Ovary (tissue), 9 donors: ENCODE results near the gene FILIP1L. TPM values are rescaled to one million over a fixed set of nuclear protein-coding genes. Genes with fewer than 3 reads are reported as not detected.

ENCODE experiments used
- DNase-seq, 5 donors: peaks; one replicate each; pipeline ENCODE4 v3.0.0-alpha.2; 2019 to 2020
- H3K27ac ChIP-seq, 2 donors: fragments of 200-600 bp; one replicate each; pipeline versions ENCODE4 v1.5.1 to v1.8.0; 2019 to 2022
- H3K27me3 ChIP-seq: fragments of 200-600 bp; one replicate; pipeline ENCODE4 v1.8.0; 2022
- H3K36me3 ChIP-seq: fragments of 200-600 bp; sonication (generic); one replicate; pipeline ENCODE4 v1.5.1; 2019
- H3K4me1 ChIP-seq: one replicate; pipeline ENCODE4 v1.8.1; 2013; ENCODE audit warnings: mild to moderate bottlenecking, moderate library complexity; ENCODE audit not compliant: insufficient read depth
- H3K4me3 ChIP-seq: fragments of 200-600 bp; sonication (generic); one replicate; pipeline ENCODE4 v1.5.1; 2017
- H3K9me3 ChIP-seq, 2 donors: fragments of 200-600 bp in 1 of 2; sonication (generic) in 1 of 2; one replicate each; pipeline versions ENCODE4 v1.5.1 to v1.8.1; 2013 to 2019; ENCODE audit warnings: mild to moderate bottlenecking in 1 of 2, moderate library complexity in 1 of 2
- CTCF ChIP-seq, 3 donors: fragments of 450-650 bp in 2 of 3; fragments of 200-600 bp in 1 of 3; IDR thresholded peaks; one replicate each; pipeline versions ENCODE4 v1.5.1 to v1.8.0; 2016 to 2022; ENCODE audit warnings: antibody characterized with exemption in 3 of 3, mild to moderate bottlenecking in 1 of 3
- EP300 ChIP-seq: sonication (generic); formaldehyde crosslinking; IDR thresholded peaks from one replicate; pipeline ENCODE4 v1.6.1; 2017; ENCODE audit warnings: antibody characterized with exemption
- POLR2A ChIP-seq: fragments of 450-650 bp; IDR thresholded peaks from one replicate; pipeline ENCODE4 v1.6.1; 2017; ENCODE audit warnings: antibody characterized with exemption, mild to moderate bottlenecking, moderate library complexity
- whole genome bisulfite sequencing, 3 donors: extraction: QIAGEN DNeasy Blood & Tissue Kit in 1 of 3; methylation state at CpG; one replicate each; pipeline versions ENCODE4 v1.1.5 to v1.1.7; 2013 to 2017; 5-methylcytosine and 5-hydroxymethylcytosine counted together
- intact Hi-C, 4 donors: fragments of 100-400 bp; cut with DNase I; formaldehyde crosslinking; loops; one replicate each; pipeline versions ENCODE4 v1.11.0 to v1.15.1; 2022 to 2023
- polyA plus RNA-seq, 2 donors: library from polyadenylated mRNA; stranded (reverse); fragments of 200-250 nt in 1 of 2; fragments of 350-450 nt in 1 of 2; fragmentation: Illumina TruSeq in 1 of 2; extraction: RNeasy Lipid Tissue Mini Kit (QIAGEN cat#74804) in 1 of 2; gene quantifications; one replicate each; pipeline ENCODE4 v1.2.3, GENCODE V29; 2013 to 2014
- total RNA-seq, 7 donors: library from RNA; depleted of rRNA in 2 of 7; stranded (reverse); fragments of >200 nt in 2 of 7; fragmentation: NEBNext Ultra II Directional in 3 of 7; extraction: Animal tissue kit (Norgen Biotek cat#: 25700) in 3 of 7; gene quantifications; one replicate each; pipeline versions ENCODE4 v1.1.0 to v1.2.4, GENCODE V29; 2016 to 2023
- donor health status: DM: no; HTN: no; CAD: no; lungs with moderate emphysema.
- donor health status: DM: no; HTN: no; CAD: no.
- donor health status: Bipolar disorder and iron deficiency.
- donor health status: DM: yes; HTN: yes; CAD: no.
- donor health status: DM: no; HTN: no; CAD: no.
- donor health status: DM: yes; HTN: yes; CAD: no.

Gene FILIP1L
- total and polyA plus RNA-seq, 9 donors: 23.7 to 174 (median 110) TPM

- WGBS, 3 donors: 92 to 95% (median 92%) methylated on average over 3 of the region's 3 CpGs
- H3K4me1 ChIP-seq: peaks cover 1% of the 10 kb centered on the region
- H3K9me3 ChIP-seq: no peaks in the 10 kb centered on the region
- TF ChIP-seq POLR2A: no peak
- no peak for TF ChIP-seq EP300
- no peak for TF ChIP-seq CTCF (IDR thresholded peaks at IDR 0.05)
- no peaks in the 10 kb centered on the region for H3K27me3 ChIP-seq
- no peaks in the 10 kb centered on the region for H3K36me3 ChIP-seq
- H3K4me3 ChIP-seq: no peak overlapping the region
- intact Hi-C loops: loop anchor here in 3 of 4 donors (10.0 kb wide), 2 partner anchors 173 to 193 kb away; no protein-coding TSS in a partner anchor
- no peak overlapping the region for H3K27ac ChIP-seq
- no peak for DNase-seq
Measured at GRCh38 chr3:100048248-100048647, 66.1 kb downstream of the FILIP1L start.

- DNase-seq: no peak
- 56 to 77% (median 65%) methylated on average over 6 of the region's 6 CpGs for WGBS, 3 donors
- no peak for TF ChIP-seq POLR2A
- TF ChIP-seq CTCF (IDR thresholded peaks at IDR 0.05): no peak
- TF ChIP-seq EP300: no peak
- Histone ChIP-seq H3K4me1 (peaks cover 4% of the 10 kb centered on the region), H3K27me3 (no peaks in the 10 kb centered on the region), H3K27ac (no peak overlapping the region), H3K36me3 (no peaks in the 10 kb centered on the region), H3K9me3 (no peaks in the 10 kb centered on the region), H3K4me3 (no peak overlapping the region)
- intact Hi-C loops: loop anchor here in 3 of 4 donors (10.0 kb wide), 2 partner anchors 173 to 193 kb away; no protein-coding TSS in a partner anchor
Measured at GRCh38 chr3:100047455-100048141, 66.7 kb downstream of the FILIP1L start.

- Histone ChIP-seq H3K27me3 (no peaks in the 10 kb centered on the region), H3K4me1 (peaks cover 4% of the 10 kb centered on the region), H3K27ac (no peak overlapping the region), H3K4me3 (no peak overlapping the region), H3K36me3 (no peaks in the 10 kb centered on the region), H3K9me3 (no peaks in the 10 kb centered on the region)
- WGBS, 3 donors: 48 to 49% (median 48%) methylated on average over 2 of the region's 2 CpGs
- intact Hi-C loops: loop anchor here in 3 of 4 donors (10.0 kb wide), 2 partner anchors 172 to 192 kb away; no protein-coding TSS in a partner anchor
- DNase-seq: no peak
- TF ChIP-seq POLR2A: no peak
Measured at GRCh38 chr3:100046986-100047385, 67.3 kb downstream of the FILIP1L start.

GRCh38 chr3:100045696-100046095 lies 68.6 kb downstream of the FILIP1L start:
- no peak overlapping the region for H3K4me3 ChIP-seq
- TF ChIP-seq CTCF (IDR thresholded peaks at IDR 0.05) (no peak), EP300 (no peak), POLR2A (no peak)
- peak overlapping the region in 1 of 2 donors; percentile 8 for H3K27ac ChIP-seq
- 59 to 66% (median 62%) methylated on average over 3 of the region's 3 CpGs for WGBS, 3 donors
- intact Hi-C loops: loop anchor here in 3 of 4 donors (10.0 kb wide), 2 partner anchors 171 to 191 kb away; no protein-coding TSS in a partner anchor
- no peaks in the 10 kb centered on the region for H3K36me3 ChIP-seq
- H3K27me3 ChIP-seq: no peaks in the 10 kb centered on the region
- peaks cover 9% of the 10 kb centered on the region for H3K4me1 ChIP-seq
- DNase-seq: peak in 4 of 5 donors; percentile 42 to 60 (median 53)
- no peaks in the 10 kb centered on the region for H3K9me3 ChIP-seq

- Histone ChIP-seq H3K4me3 (no peak overlapping the region), H3K9me3 (no peaks in the 10 kb centered on the region), H3K4me1 (peaks cover 11% of the 10 kb centered on the region), H3K27ac (no peak overlapping the region), H3K36me3 (no peaks in the 10 kb centered on the region), H3K27me3 (no peaks in the 10 kb centered on the region)
- TF ChIP-seq EP300 (no peak), POLR2A (no peak), CTCF (IDR thresholded peaks at IDR 0.05) (no peak)
- intact Hi-C loops: loop anchor here in 3 of 4 donors (10.0 kb wide), 2 partner anchors 170 to 190 kb away; no protein-coding TSS in a partner anchor
- no peak for DNase-seq
Measured at GRCh38 chr3:100044369-100044768, 69.9 kb downstream of the FILIP1L start.
